SJCRH30 (cell line): ENCODE results near the gene PPM1E. TPM values are rescaled to one million over a fixed set of nuclear protein-coding genes. Genes with fewer than 3 reads are reported as not detected.
"Not testable (repeated sequence)": the region's sequence is repeated elsewhere in the genome, so short reads cannot be mapped to it uniquely, and the experiment has no call there.

Source experiments
- DNase-seq, 2 experiments: peaks; one replicate each; pipeline ENCODE4 v3.0.0-alpha.2; 2015 to 2020
- H3K27ac ChIP-seq: fragments of 250-450 bp; sonication (Bioruptor Pico); 2 replicates; pipeline ENCODE4 v1.5.1; 2020; ENCODE audit warnings: mild to moderate bottlenecking, moderate library complexity
- H3K27me3 ChIP-seq: fragments of 250-450 bp; sonication (Bioruptor Pico); 2 replicates; pipeline ENCODE4 v1.5.1; 2020; ENCODE audit warnings: mild to moderate bottlenecking, moderate library complexity
- H3K36me3 ChIP-seq: fragments of 250-450 bp; sonication (Bioruptor Pico); 2 replicates; pipeline ENCODE4 v1.5.1; 2020; ENCODE audit warnings: mild to moderate bottlenecking, moderate library complexity
- H3K4me1 ChIP-seq: fragments of 250-450 bp; sonication (Bioruptor Pico); 2 replicates; pipeline ENCODE4 v1.5.1; 2020; ENCODE audit warnings: mild to moderate bottlenecking, moderate library complexity
- H3K4me3 ChIP-seq: fragments of 250-450 bp; sonication (Bioruptor Pico); 2 replicates; pipeline ENCODE4 v1.5.1; 2020; ENCODE audit warnings: mild to moderate bottlenecking, moderate library complexity
- H3K9me3 ChIP-seq: fragments of 250-450 bp; sonication (Bioruptor Pico); replicated peaks from 2 replicates; pipeline ENCODE4 v1.5.1; 2020; ENCODE audit warnings: mild to moderate bottlenecking, moderate library complexity
- total RNA-seq: library from RNA; depleted of rRNA; stranded (reverse); fragments of >200 nt; shearing (Covaris generic); gene quantifications from 2 replicates; pipeline ENCODE4 v1.2.3, GENCODE V29; 2014

The PPM1E gene
- total RNA-seq, 1 experiment from 2014 or later: 3.2 TPM

DNA sequence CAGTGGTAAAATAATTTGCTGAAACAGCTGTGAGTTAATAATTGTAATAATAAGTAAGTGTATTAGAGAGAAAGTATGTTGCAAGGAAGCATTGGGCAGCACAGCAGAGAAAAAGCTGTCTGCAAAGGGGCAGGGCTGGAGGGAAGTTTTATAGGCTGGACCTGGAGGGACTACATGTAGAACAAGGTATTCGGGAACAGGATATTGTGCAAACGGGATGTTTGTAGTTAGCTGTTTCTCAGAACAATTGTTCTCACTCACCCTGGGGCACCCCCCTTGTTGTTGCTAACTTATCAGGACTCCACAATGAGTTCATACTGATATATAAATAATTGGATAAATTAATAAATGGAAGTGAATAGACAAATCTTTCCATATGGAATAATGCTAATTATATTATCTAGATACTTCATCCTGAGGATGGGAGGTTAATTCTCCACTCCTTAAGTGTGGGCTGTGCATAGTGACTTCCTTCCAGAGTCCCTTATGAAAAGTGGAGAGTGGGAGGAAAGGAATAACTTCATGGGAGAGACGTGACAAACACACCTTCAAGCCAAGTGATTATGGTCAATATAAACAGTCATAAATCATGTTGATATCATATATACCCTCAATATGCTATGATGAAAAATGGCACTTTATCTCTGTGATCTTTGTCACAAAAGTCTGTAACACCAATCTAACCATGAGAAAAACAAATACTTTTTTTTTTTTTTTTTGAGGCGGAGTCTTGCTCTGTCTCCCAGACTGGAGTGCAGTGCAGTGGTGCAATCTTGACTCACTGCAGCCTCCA, 85.4 kb downstream of the PPM1E start:
- H3K27me3 ChIP-seq: no peaks in the 10 kb centered on the region
- H3K36me3 ChIP-seq: no peaks in the 10 kb centered on the region

DNA sequence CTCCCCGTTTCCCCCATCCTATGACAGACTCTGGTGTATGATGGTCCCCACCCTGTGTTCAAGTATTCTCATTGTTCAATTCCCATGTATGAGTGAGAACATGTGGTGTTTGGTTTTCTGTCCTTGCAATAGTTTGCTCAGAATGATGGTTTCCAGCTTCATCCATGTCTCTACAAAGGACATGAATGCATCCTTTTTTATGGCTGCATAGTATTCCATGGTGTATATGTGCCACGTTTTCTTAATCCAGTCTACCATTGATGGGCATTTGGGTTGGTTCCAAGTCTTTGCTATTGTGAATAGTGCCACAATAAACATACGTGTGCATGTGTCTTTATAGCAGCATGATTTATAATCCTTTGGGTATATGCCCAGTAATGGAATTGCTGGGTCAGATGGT, 90.8 kb downstream of the PPM1E start:
- H3K4me1 ChIP-seq, DNase-seq, H3K27ac ChIP-seq: not testable (repeated sequence)

More for the DNA sequence above, 85.4 kb downstream of the PPM1E start:
- Histone ChIP-seq H3K4me1 (no peaks in the 10 kb centered on the region), H3K27ac (no peak overlapping the region), H3K9me3 (no peaks in the 10 kb centered on the region), H3K4me3 (no peak overlapping the region)
- no peak for DNase-seq

DNA sequence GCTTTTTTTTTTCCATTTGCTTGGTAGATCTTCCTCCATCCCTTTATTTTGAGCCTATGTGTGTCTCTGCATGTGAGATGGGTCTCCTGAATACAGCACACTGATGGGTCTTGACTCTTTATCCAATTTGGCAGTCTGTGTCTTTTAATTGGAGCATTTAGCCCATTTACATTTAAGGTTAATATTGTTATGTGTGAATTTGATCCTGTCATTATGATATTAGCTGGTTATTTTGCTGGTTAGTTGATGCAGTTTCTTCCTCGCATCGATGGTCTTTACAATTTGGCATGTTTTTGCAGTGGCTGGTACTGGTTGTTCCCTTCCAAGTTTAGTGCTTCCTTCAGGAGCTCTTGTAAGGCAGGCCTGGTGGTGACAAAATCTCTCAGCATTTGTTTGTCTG, 94.5 kb downstream of the PPM1E start:
- DNase-seq, H3K4me3 ChIP-seq, H3K27ac ChIP-seq, H3K27me3 ChIP-seq, H3K4me1 ChIP-seq, H3K9me3 ChIP-seq, H3K36me3 ChIP-seq: not testable (repeated sequence)

More for the DNA sequence above, 90.8 kb downstream of the PPM1E start:
- H3K36me3 ChIP-seq, H3K27me3 ChIP-seq, H3K9me3 ChIP-seq, H3K4me3 ChIP-seq: not testable (repeated sequence)

DNA sequence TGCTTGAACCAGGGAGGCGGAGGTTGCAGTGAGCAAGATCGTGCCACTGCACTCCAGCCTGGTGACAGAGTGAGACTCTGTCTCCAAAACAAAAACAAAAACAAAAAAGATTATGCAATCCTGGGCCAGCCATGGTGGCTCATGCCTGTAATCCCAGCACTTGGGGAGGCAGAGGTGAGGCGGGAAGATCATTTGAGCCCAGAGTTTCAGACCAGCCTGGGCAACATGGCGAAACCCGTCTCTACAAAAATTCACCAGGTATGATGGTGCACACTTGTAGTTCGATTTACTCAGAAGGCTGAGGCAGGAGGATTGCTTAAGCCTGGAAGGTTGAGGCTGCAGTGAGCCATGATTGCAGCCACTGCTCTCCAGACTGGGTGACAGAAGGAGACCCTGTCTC, 109.6 kb downstream of the PPM1E start:
- no peak overlapping the region for H3K4me3 ChIP-seq
- H3K4me1 ChIP-seq: no peaks in the 10 kb centered on the region
- DNase-seq: no peak
- no peak overlapping the region for H3K27ac ChIP-seq
- no peaks in the 10 kb centered on the region for H3K9me3 ChIP-seq
- no peaks in the 10 kb centered on the region for H3K27me3 ChIP-seq
- no peaks in the 10 kb centered on the region for H3K36me3 ChIP-seq

DNA sequence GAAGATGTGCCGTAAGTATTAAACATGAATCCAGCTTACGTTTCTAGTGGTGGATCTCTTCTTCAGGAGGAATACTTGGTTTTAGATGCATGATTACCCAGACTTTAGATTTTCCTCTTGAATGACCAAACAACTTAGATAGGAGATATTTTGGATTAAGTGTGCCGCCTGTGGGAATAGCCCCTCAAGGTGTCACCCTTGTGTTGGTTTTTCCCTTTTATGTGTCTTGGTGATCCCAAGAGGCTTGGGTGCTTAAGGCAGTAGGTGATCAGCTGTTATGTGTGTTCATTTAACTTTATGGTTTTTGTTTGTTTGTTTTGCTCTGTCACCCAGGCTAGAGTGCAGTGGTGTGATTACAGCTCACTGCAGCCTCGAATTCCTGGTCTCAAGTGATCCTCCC, 115.1 kb downstream of the PPM1E start:
- H3K27me3 ChIP-seq: no peaks in the 10 kb centered on the region
- no peak for DNase-seq
- no peak overlapping the region for H3K4me3 ChIP-seq
- H3K4me1 ChIP-seq: no peaks in the 10 kb centered on the region
- H3K9me3 ChIP-seq: no peaks in the 10 kb centered on the region
- H3K27ac ChIP-seq: no peak overlapping the region
- H3K36me3 ChIP-seq: no peaks in the 10 kb centered on the region

DNA sequence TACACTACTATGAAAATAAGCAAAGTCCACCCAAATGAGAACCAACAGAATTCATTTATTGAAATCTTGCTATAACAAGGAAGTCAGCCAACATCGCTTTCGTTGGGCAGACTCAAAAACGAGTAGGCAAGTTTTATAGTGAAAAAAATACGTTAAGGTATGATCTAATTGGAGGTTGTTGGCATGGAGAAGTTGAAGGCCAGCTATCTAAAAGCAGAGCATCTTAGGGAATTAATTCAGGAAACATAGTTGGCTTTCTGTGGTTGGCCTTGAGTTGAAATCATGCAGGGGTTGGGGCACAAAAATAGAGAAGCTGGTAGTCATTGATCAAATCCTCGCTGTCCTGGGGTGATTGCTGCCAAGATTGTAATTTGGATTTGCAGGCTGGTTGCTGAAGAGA, 118.3 kb downstream of the PPM1E start:
- no peak for DNase-seq
- Histone ChIP-seq H3K9me3 (no peaks in the 10 kb centered on the region), H3K27me3 (no peaks in the 10 kb centered on the region), H3K27ac (no peak overlapping the region), H3K36me3 (no peaks in the 10 kb centered on the region), H3K4me1 (no peaks in the 10 kb centered on the region), H3K4me3 (no peak overlapping the region)

DNA sequence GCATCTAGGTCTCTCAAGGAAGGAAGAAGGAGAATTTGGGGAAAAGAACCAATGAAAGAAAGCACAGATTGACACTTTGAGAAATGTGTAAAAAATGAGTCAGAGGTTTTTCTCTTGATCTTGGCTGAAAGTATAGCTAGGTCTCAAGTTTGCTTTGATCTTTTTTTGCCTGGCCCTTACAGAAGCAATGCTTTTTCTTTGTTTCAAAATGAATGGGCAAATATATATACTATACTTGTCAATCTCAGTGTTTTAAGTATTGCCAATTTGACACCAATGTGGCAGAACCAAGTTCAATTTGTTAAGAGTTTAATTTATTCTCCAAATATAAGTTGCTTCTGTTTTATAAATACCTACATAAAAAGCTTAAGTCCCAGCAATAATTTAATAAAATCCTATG, 119.6 kb downstream of the PPM1E start:
- H3K4me1 ChIP-seq: no peaks in the 10 kb centered on the region
- DNase-seq: no peak
- H3K4me3 ChIP-seq: no peak overlapping the region
- no peaks in the 10 kb centered on the region for H3K9me3 ChIP-seq
- no peak overlapping the region for H3K27ac ChIP-seq
- H3K36me3 ChIP-seq: no peaks in the 10 kb centered on the region
- H3K27me3 ChIP-seq: no peaks in the 10 kb centered on the region

DNA sequence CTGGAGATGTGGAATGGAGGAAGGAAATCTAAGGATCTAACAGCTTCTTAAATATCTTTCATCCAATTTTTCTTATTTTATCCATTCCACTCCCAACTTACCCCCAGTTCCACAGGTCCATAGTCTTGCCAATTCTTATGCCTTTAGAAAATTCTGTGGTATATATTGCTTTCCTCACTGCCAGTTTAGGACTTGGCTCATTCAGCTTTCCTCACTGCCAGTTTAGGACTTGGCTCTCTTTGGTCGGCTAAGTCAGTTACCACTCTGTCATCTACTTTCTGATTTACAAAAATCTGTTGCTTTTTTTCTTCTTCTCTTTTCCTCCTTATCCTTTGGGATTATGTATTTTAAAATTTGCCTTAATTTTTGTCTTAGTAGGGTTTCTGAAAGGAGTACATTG, 128.5 kb downstream of the PPM1E start:
- no peak overlapping the region for H3K4me3 ChIP-seq
- DNase-seq: no peak
- H3K4me1 ChIP-seq: no peaks in the 10 kb centered on the region
- H3K27ac ChIP-seq: no peak overlapping the region
- no peaks in the 10 kb centered on the region for H3K27me3 ChIP-seq
- no peaks in the 10 kb centered on the region for H3K36me3 ChIP-seq
- no peaks in the 10 kb centered on the region for H3K9me3 ChIP-seq

DNA sequence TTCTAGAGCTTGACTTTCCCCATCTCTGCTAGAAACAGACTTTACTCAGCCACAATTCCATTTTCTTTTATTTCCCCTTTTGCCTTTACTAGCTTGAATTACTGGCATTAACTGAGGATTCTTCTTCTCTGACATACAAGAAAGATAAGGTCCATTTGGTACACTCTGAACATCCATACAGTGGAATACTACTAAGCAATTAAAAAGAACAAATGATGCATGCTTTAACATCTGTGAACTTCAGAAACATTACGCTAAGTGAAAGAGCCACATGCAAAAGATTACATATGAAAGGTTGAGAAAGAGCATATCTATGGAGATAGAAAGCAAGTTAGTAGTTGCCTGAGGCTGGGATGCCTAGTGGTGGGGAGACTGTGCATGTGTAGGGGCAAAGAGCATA, 130.9 kb downstream of the PPM1E start:
- no peaks in the 10 kb centered on the region for H3K36me3 ChIP-seq
- no peaks in the 10 kb centered on the region for H3K27me3 ChIP-seq
- no peak for DNase-seq

DNA sequence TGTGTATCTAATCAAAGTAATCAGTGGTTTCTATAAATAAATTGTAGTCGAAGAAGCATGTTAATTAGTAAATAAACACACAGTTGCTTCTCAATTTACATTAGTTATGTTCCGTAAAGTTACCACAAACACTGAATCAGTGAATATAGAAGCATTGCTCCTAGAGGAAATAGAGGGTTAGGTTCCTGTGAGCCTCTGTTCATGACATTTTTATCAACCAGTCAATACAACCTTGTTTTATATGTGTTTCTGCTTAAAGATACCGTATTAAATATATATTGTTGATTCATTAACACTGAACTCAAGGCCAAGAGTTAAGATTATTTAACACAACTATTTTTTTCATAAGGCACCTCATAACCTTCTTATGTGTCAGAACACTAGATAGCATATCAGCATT, 134.3 kb downstream of the PPM1E start:
- no peak overlapping the region for H3K27ac ChIP-seq
- H3K27me3 ChIP-seq: no peaks in the 10 kb centered on the region
- H3K36me3 ChIP-seq: no peaks in the 10 kb centered on the region
- H3K9me3 ChIP-seq: no peaks in the 10 kb centered on the region; the same call in 1 of the 2 replicates
- H3K4me1 ChIP-seq: no peaks in the 10 kb centered on the region
- no peak overlapping the region for H3K4me3 ChIP-seq
- DNase-seq: no peak

More for the DNA sequence above, 130.9 kb downstream of the PPM1E start:
- Histone ChIP-seq H3K27ac (no peak overlapping the region), H3K4me1 (no peaks in the 10 kb centered on the region), H3K9me3 (no peaks in the 10 kb centered on the region; the same call in 1 of the 2 replicates), H3K4me3 (no peak overlapping the region)

GRCh38 chr17:58899191-58899590, 143.5 kb downstream of the PPM1E start:
- H3K4me3 ChIP-seq: no peak overlapping the region
- no peak for DNase-seq
- no peaks in the 10 kb centered on the region for H3K27me3 ChIP-seq
- no peaks in the 10 kb centered on the region for H3K36me3 ChIP-seq
- no peak overlapping the region for H3K27ac ChIP-seq
- no peaks in the 10 kb centered on the region for H3K9me3 ChIP-seq
- H3K4me1 ChIP-seq: no peaks in the 10 kb centered on the region

GRCh38 chr17:58902322-58902721, 146.7 kb downstream of the PPM1E start:
- H3K4me1 ChIP-seq: no peaks in the 10 kb centered on the region
- no peaks in the 10 kb centered on the region for H3K9me3 ChIP-seq
- H3K36me3 ChIP-seq: no peaks in the 10 kb centered on the region
- no peak for DNase-seq
- no peak overlapping the region for H3K4me3 ChIP-seq
- no peaks in the 10 kb centered on the region for H3K27me3 ChIP-seq
- H3K27ac ChIP-seq: no peak overlapping the region

GRCh38 chr17:58911741-58912343, 156.2 kb downstream of the PPM1E start:
- no peak overlapping the region for H3K27ac ChIP-seq
- no peaks in the 10 kb centered on the region for H3K27me3 ChIP-seq
- no peak for DNase-seq
- H3K4me1 ChIP-seq: no peaks in the 10 kb centered on the region
- H3K9me3 ChIP-seq: no peaks in the 10 kb centered on the region
- no peaks in the 10 kb centered on the region for H3K36me3 ChIP-seq
- no peak overlapping the region for H3K4me3 ChIP-seq

GRCh38 chr17:58913552-58913951, 157.9 kb downstream of the PPM1E start:
- Histone ChIP-seq H3K27ac (no peak overlapping the region), H3K9me3 (no peaks in the 10 kb centered on the region), H3K36me3 (no peaks in the 10 kb centered on the region), H3K4me3 (no peak overlapping the region), H3K4me1 (no peaks in the 10 kb centered on the region), H3K27me3 (no peaks in the 10 kb centered on the region)
- no peak for DNase-seq

- Histone ChIP-seq H3K9me3 (no peaks in the 10 kb centered on the region), H3K4me3 (no peak overlapping the region), H3K27ac (no peak overlapping the region), H3K36me3 (no peaks in the 10 kb centered on the region), H3K4me1 (no peaks in the 10 kb centered on the region), H3K27me3 (no peaks in the 10 kb centered on the region)
- DNase-seq: no peak
Measured at GRCh38 chr17:58913971-58914769, 158.5 kb downstream of the PPM1E start.
